ENCODE results near the gene CFLAR. TPM values are rescaled to one million over a fixed set of nuclear protein-coding genes. Genes with fewer than 3 reads are reported as not detected.

CFLAR gene
- polyA plus RNA-seq, 1 of the 3 experiments (the other 2 are of a cell fraction), result 23.7 TPM

GRCh38 chr2:201149064-201149820 lies 33.3 kb downstream of the CFLAR start:
- no peak for DNase-seq
- whole genome bisulfite sequencing (ENCODE audit: low lambda C conversion rate), result 35% methylated on average over 2 of the region's 2 CpGs
- POLR2A ChIA-PET, result no interaction called here

More at GRCh38 chr2:201149064-201149820, 33.3 kb downstream of the CFLAR start:
- Histone ChIP-seq H3K9ac (peak overlapping the region; percentile 88), H4K20me1 (ENCODE audit: insufficient read depth) (no peaks in the 10 kb centered on the region), H3K4me3 (ENCODE audit: low read depth in 2 of 2, low read length in 1 of 2) (no peak overlapping the region), H3F3A (replicated peaks; ENCODE audit: insufficient read depth) (peaks cover 48% of the 10 kb centered on the region), H3K79me2 (ENCODE audit: insufficient read depth) (peaks cover 36% of the 10 kb centered on the region; the same call in 1 of the 2 replicates), H3K4me2 (peak overlapping the region; percentile 81), H3K36me3 (replicated peaks in 1 of 2; ENCODE audit: control insufficient read depth in 1 of 2, insufficient read depth in 2 of 2, low read length in 1 of 2) (peaks cover 0 to 47% of the 10 kb centered on the region in 2 experiments), H3K4me1 (ENCODE audit: control insufficient read depth in 1 of 2, insufficient read depth in 2 of 2, low read depth in 1 of 2, low read length in 1 of 2) (peaks cover 6 to 41% of the 10 kb centered on the region in 2 experiments), H3K27me3 (ENCODE audit: insufficient read depth) (no peaks in the 10 kb centered on the region), H3K27ac (ENCODE audit: low read depth in 2 of 2, low read length in 1 of 2) (peak overlapping the region; percentile 81 to 100; a peak in 3 of 4 replicates), H3K9me2 (no peaks in the 10 kb centered on the region), H3K9me3 (no peaks in the 10 kb centered on the region), H2AFZ (ENCODE audit: low read depth) (no peak overlapping the region)
- CTCF ChIA-PET, result interaction anchor here (0.8 to 2.6 kb wide), 2 partner anchors 9 to 80 kb away, joined by 3 to 23 read pairs; no protein-coding TSS in a partner anchor
- TF ChIP-seq TCF12 (IDR thresholded peaks at IDR 0.05) (peak; percentile 76), CHD2 (IDR thresholded peaks at IDR 0.05; ENCODE audit: low read length, partially characterized antibody) (no peak), FOXJ3 (CRISPR knock-in tag; IDR thresholded peaks at IDR 0.05) (no peak), RCOR1 (IDR thresholded peaks at IDR 0.05; ENCODE audit: low read length) (no peak), GABPA (IDR thresholded peaks at IDR 0.05; ENCODE audit: low read depth) (no peak), NFIC (IDR thresholded peaks at IDR 0.05; ENCODE audit: borderline replicate concordance) (peak; percentile 36; the same call in 1 of the 2 replicates), SIN3A (IDR thresholded peaks at IDR 0.05; ENCODE audit: borderline replicate concordance, low read depth, low read length) (0 out of 2 replicates have a peak, but pooled peaks have one; percentile 27), ZBTB33 (IDR thresholded peaks at IDR 0.05; ENCODE audit: borderline replicate concordance, low read depth) (no peak), FOSL2 (IDR thresholded peaks at IDR 0.05; ENCODE audit: borderline replicate concordance, low read depth) (peak; percentile 61; the same call in 1 of the 2 replicates), SMC3 (IDR thresholded peaks at IDR 0.05; ENCODE audit: low read depth, low read length) (no peak), CTCF (IDR thresholded peaks at IDR 0.05) (no peak), EZH2phosphoT487 (IDR thresholded peaks at IDR 0.05; ENCODE audit: borderline replicate concordance, low read depth) (no peak), MXI1 (IDR thresholded peaks at IDR 0.05; ENCODE audit: low read depth, low read length) (no peak), ELF1 (IDR thresholded peaks at IDR 0.05) (no peak), IRF3 (IDR thresholded peaks at IDR 0.05; ENCODE audit: low read depth, low read length) (no peak), TEAD4 (IDR thresholded peaks at IDR 0.05; ENCODE audit: borderline replicate concordance, insufficient read depth) (peak; percentile 47; the same call in 1 of the 2 replicates), RXRA (IDR thresholded peaks at IDR 0.05; ENCODE audit: borderline replicate concordance, low read depth) (peak; percentile 87), FOXM1 (IDR thresholded peaks at IDR 0.05; ENCODE audit: low read depth) (peak; percentile 16; the same call in 1 of the 2 replicates), JUND (IDR thresholded peaks at IDR 0.05) (peak; percentile 61), PBX3 (IDR thresholded peaks at IDR 0.05) (peak; percentile 53; the same call in 1 of the 2 replicates), EP300 (IDR thresholded peaks at IDR 0.05; ENCODE audit: borderline replicate concordance in 1 of 2, low read depth in 1 of 2, low read length in 1 of 2) (peak in 1 of 2 experiments; percentile 57; a peak in 1 of 4 replicates), MAX (IDR thresholded peaks at IDR 0.05; ENCODE audit: low read depth) (peak; percentile 73)

Measured in SK-N-SH (cell line).